Activated B cell treated with CpG ODN at 0.5 μM for 24 hours (primary cell): ENCODE measurements around the gene MMP8. TPM values are rescaled to one million over a fixed set of nuclear protein-coding genes. Genes with fewer than 3 reads are reported as not detected.

ENCODE experiments used
- ATAC-seq: fragments of 200-7000 bp; cut with Tn5 transposase; one replicate; pipeline ENCODE4 v1.10.0; 2021; ENCODE audit warnings: low read depth, mild to moderate bottlenecking, moderate library complexity
- CTCF ChIA-PET: fragments of 350-600 bp; sonication (Branson Sonifier 250); formaldehyde crosslinking; loops from one replicate; lab custom pipeline; 2021; ENCODE audit warnings: antibody characterized with exemption; lab: Charles Lee
- POLR2A ChIA-PET: fragments of 350-600 bp; sonication (Branson Sonifier 250); formaldehyde crosslinking; loops from one replicate; lab custom pipeline; 2021; ENCODE audit warnings: antibody characterized with exemption; lab: Charles Lee
- DNase-seq: peaks from one replicate; pipeline ENCODE4 v3.0.0; 2022
- H3K27ac Mint-ChIP-seq: one replicate; pipeline ENCODE4 v1.8.0; 2020; ENCODE audit warnings: mixed read lengths
- H3K27me3 Mint-ChIP-seq: one replicate; pipeline ENCODE4 v1.8.0; 2021; ENCODE audit warnings: mixed read lengths
- H3K36me3 Mint-ChIP-seq: one replicate; pipeline ENCODE4 v1.8.0; 2021; ENCODE audit warnings: low read depth, mixed read lengths
- H3K4me1 Mint-ChIP-seq: one replicate; pipeline ENCODE4 v1.8.0; 2021; ENCODE audit warnings: mixed read lengths
- H3K4me3 Mint-ChIP-seq: one replicate; pipeline ENCODE4 v1.8.0; 2020; ENCODE audit warnings: mild to moderate bottlenecking, mixed read lengths
- H3K9me3 Mint-ChIP-seq: one replicate; pipeline ENCODE4 v1.8.0; 2020; ENCODE audit warnings: mixed read lengths
- CTCF ChIP-seq: fragments of 200-600 bp; IDR thresholded peaks from one replicate; pipeline ENCODE4 v1.8.0; 2022; ENCODE audit warnings: antibody characterized with exemption, mild to moderate bottlenecking
- intact Hi-C: fragments of 100-400 bp; cut with micrococcal nuclease; formaldehyde crosslinking; loops from one replicate; pipeline ENCODE4 v1.15.1; 2024
- total RNA-seq: library from RNA; stranded (reverse); gene quantifications from 2 replicates; pipeline ENCODE4 v1.2.3, GENCODE V29; 2022

Gene MMP8
- not detected in 2 replicates for total RNA-seq

GRCh38 chr11:102724904-102725500 is at the start of gene MMP8:
TSS of gene MMP8 (minus strand) at chr11:102724954. CDS start at chr11:102724855, 99 bp downstream.
- Mint-ChIP-seq H3K4me1 (no peaks in the 10 kb centered on the region), H3K27me3 (peaks cover 8% of the 10 kb centered on the region), H3K4me3 (no peak within 1 kb of the TSS), H3K9me3 (peaks cover 4% of the 10 kb centered on the region), H3K27ac (no peak within 1 kb of the TSS), H3K36me3 (no peaks in the 10 kb centered on the region)
- intact Hi-C loops: no loop called here
- ATAC-seq: no peak
- no peak for DNase-seq
- ChIA-PET CTCF (no interaction called here), POLR2A (no interaction called here)
- no peak for TF ChIP-seq CTCF

- no peaks in the 10 kb centered on the region for H3K4me1 Mint-ChIP-seq
- no peaks in the 10 kb centered on the region for H3K36me3 Mint-ChIP-seq
- H3K9me3 Mint-ChIP-seq: no peaks in the 10 kb centered on the region
- intact Hi-C loops: no loop called here
- DNase-seq (no peak), ATAC-seq (no peak)
- no peak overlapping the region for H3K4me3 Mint-ChIP-seq
- peaks cover 12% of the 10 kb centered on the region for H3K27me3 Mint-ChIP-seq
- POLR2A ChIA-PET: no interaction called here
- CTCF ChIA-PET: no interaction called here
- no peak overlapping the region for H3K27ac Mint-ChIP-seq
- no peak for TF ChIP-seq CTCF
Observed at GRCh38 chr11:102773386-102773785, 48.6 kb upstream of the MMP8 start.

- ChIA-PET POLR2A (no interaction called here), CTCF (no interaction called here)
- no peaks in the 10 kb centered on the region for H3K9me3 Mint-ChIP-seq
- no peaks in the 10 kb centered on the region for H3K36me3 Mint-ChIP-seq
- peaks cover 4% of the 10 kb centered on the region for H3K27me3 Mint-ChIP-seq
- no peak overlapping the region for H3K4me3 Mint-ChIP-seq
- intact Hi-C loops: no loop called here
- ATAC-seq (no peak), DNase-seq (no peak)
- TF ChIP-seq CTCF: no peak
- no peaks in the 10 kb centered on the region for H3K4me1 Mint-ChIP-seq
- no peak overlapping the region for H3K27ac Mint-ChIP-seq
Observed at GRCh38 chr11:102771351-102771750, 46.6 kb upstream of the MMP8 start.

- Mint-ChIP-seq H3K27me3 (peaks cover 1% of the 10 kb centered on the region), H3K36me3 (no peaks in the 10 kb centered on the region), H3K4me3 (no peak overlapping the region), H3K4me1 (no peaks in the 10 kb centered on the region), H3K27ac (no peak overlapping the region), H3K9me3 (no peaks in the 10 kb centered on the region)
- CTCF ChIA-PET: no interaction called here
- DNase-seq (no peak), ATAC-seq (no peak)
- POLR2A ChIA-PET: no interaction called here
- intact Hi-C loops: no loop called here
- no peak for TF ChIP-seq CTCF
Observed at GRCh38 chr11:102770191-102770590, 45.4 kb upstream of the MMP8 start.

GRCh38 chr11:102767800-102768199 is 43.0 kb upstream of the MMP8 start:
- Mint-ChIP-seq H3K27me3 (peaks cover 1% of the 10 kb centered on the region), H3K27ac (no peak overlapping the region), H3K4me1 (no peaks in the 10 kb centered on the region), H3K36me3 (no peaks in the 10 kb centered on the region), H3K9me3 (no peaks in the 10 kb centered on the region), H3K4me3 (no peak overlapping the region)
- intact Hi-C loops: no loop called here
- POLR2A ChIA-PET: no interaction called here
- TF ChIP-seq CTCF: no peak
- CTCF ChIA-PET: no interaction called here
- ATAC-seq: no peak
- DNase-seq: no peak
